Right lobe of liver (tissue), 4 donors: ENCODE results near the gene SOX30.
"Not testable (repeated sequence)": the region's sequence is repeated elsewhere in the genome, so short reads cannot be mapped to it uniquely, and the experiment has no call there.

Experiments
- POLR2A ChIP-seq: fragments of 450-650 bp; IDR thresholded peaks from one replicate; pipeline ENCODE4 v1.6.1; 2017; ENCODE audit warnings: antibody characterized with exemption, mild to moderate bottlenecking
- TF ChIP-seq, protein P1 (sequence below), 4 donors: fragments of 200-600 bp in 3 of 4; fragments of 450-650 bp in 1 of 4; IDR thresholded peaks; one replicate each; pipeline versions ENCODE4 v1.5.1 to v1.8.0; 2016 to 2022; ENCODE audit warnings: antibody characterized with exemption in 4 of 4, mild to moderate bottlenecking in 2 of 4
- donor health status: DM: no; HTN: no; CAD: no.
- donor health status: DM: no; HTN: no; CAD: no.
- donor health status: DM: no; HTN: yes; CAD: no.

- TF ChIP-seq, protein P1, sequence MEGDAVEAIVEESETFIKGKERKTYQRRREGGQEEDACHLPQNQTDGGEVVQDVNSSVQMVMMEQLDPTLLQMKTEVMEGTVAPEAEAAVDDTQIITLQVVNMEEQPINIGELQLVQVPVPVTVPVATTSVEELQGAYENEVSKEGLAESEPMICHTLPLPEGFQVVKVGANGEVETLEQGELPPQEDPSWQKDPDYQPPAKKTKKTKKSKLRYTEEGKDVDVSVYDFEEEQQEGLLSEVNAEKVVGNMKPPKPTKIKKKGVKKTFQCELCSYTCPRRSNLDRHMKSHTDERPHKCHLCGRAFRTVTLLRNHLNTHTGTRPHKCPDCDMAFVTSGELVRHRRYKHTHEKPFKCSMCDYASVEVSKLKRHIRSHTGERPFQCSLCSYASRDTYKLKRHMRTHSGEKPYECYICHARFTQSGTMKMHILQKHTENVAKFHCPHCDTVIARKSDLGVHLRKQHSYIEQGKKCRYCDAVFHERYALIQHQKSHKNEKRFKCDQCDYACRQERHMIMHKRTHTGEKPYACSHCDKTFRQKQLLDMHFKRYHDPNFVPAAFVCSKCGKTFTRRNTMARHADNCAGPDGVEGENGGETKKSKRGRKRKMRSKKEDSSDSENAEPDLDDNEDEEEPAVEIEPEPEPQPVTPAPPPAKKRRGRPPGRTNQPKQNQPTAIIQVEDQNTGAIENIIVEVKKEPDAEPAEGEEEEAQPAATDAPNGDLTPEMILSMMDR (IDR thresholded peaks at IDR 0.05) = not testable (repeated sequence)
- TF ChIP-seq POLR2A = not testable (repeated sequence)
These were observed 43.9 kb upstream of the SOX30 start for GRCh38 chr5:157696154-157696553.
